ACC112 (cell line): ENCODE measurements around the gene CAPRIN2.

Experiments used
- H2AFZ ChIP-seq: fragments of 200-600 bp; sonication (generic); one replicate; pipeline ENCODE4 v1.6.0; 2017; ENCODE audit warnings: antibody characterized with exemption, low read length; ENCODE audit not compliant: unreplicated experiment
- H3K27ac ChIP-seq: fragments of 200-600 bp; sonication (generic); 2 replicates; pipeline ENCODE4 v1.5.1; 2014; ENCODE audit warnings: low read depth, mild to moderate bottlenecking, antibody characterized with exemption, low read length, moderate library complexity
- H3K27me3 ChIP-seq: fragments of 200-600 bp; sonication (generic); 2 replicates; pipeline ENCODE4 v1.6.1; 2014; ENCODE audit warnings: mild to moderate bottlenecking, antibody characterized with exemption, low read length, moderate library complexity, mixed read lengths; ENCODE audit not compliant: insufficient read depth
- H3K36me3 ChIP-seq: fragments of 200-600 bp; sonication (generic); 2 replicates; pipeline ENCODE4 v1.6.1; 2016; ENCODE audit warnings: mild to moderate bottlenecking, antibody characterized with exemption, low read length, moderate library complexity, mixed read lengths; ENCODE audit not compliant: insufficient read depth
- H3K4me1 ChIP-seq: fragments of 200-600 bp; sonication (generic); one replicate; pipeline ENCODE4 v1.6.1; 2016; ENCODE audit warnings: low read length, mixed read lengths; ENCODE audit not compliant: insufficient read depth, unreplicated experiment, control insufficient read depth
- H3K4me3 ChIP-seq: fragments of 200-600 bp; sonication (generic); 2 replicates; pipeline ENCODE4 v1.5.1; 2014; ENCODE audit warnings: mild to moderate bottlenecking, low read depth, low read length
- H3K79me2 ChIP-seq: fragments of 200-600 bp; sonication (generic); one replicate; pipeline ENCODE4 v1.6.0; 2016; ENCODE audit warnings: low read length; ENCODE audit not compliant: control insufficient read depth, unreplicated experiment, insufficient read depth

Gene CAPRIN2

GRCh38 chr12:30700216-30700900 lies 54.4 kb downstream of the CAPRIN2 start:
- Histone ChIP-seq H3K27ac (no peak overlapping the region), H3K36me3 (no peaks in the 10 kb centered on the region), H3K4me1 (peaks cover 12% of the 10 kb centered on the region), H3K4me3 (no peak overlapping the region), H3K79me2 (peaks cover 3% of the 10 kb centered on the region), H3K27me3 (no peaks in the 10 kb centered on the region), H2AFZ (no peak overlapping the region)

- H3K4me3 ChIP-seq = no peak overlapping the region
- H3K4me1 ChIP-seq = peaks cover 24% of the 10 kb centered on the region
- H3K79me2 ChIP-seq = peaks cover 23% of the 10 kb centered on the region
- H3K27me3 ChIP-seq = no peaks in the 10 kb centered on the region
- no peak overlapping the region for H3K27ac ChIP-seq
- no peak overlapping the region for H2AFZ ChIP-seq
- H3K36me3 ChIP-seq = no peaks in the 10 kb centered on the region
Observed at GRCh38 chr12:30698346-30698745, 56.4 kb downstream of the CAPRIN2 start.

- H3K27me3 ChIP-seq = no peaks in the 10 kb centered on the region
- no peaks in the 10 kb centered on the region for H3K36me3 ChIP-seq
- H3K4me3 ChIP-seq = no peak overlapping the region
- H3K27ac ChIP-seq = no peak overlapping the region
- peaks cover 27% of the 10 kb centered on the region for H3K79me2 ChIP-seq
- no peak overlapping the region for H2AFZ ChIP-seq
- H3K4me1 ChIP-seq = peaks cover 37% of the 10 kb centered on the region
Observed at GRCh38 chr12:30696943-30697342, 57.8 kb downstream of the CAPRIN2 start.

- H3K4me1 ChIP-seq = peaks cover 41% of the 10 kb centered on the region
- H3K27me3 ChIP-seq = no peaks in the 10 kb centered on the region
- no peak overlapping the region for H3K27ac ChIP-seq
- H3K79me2 ChIP-seq = peaks cover 30% of the 10 kb centered on the region
- H3K36me3 ChIP-seq = no peaks in the 10 kb centered on the region
- H3K4me3 ChIP-seq = peak overlapping the region; percentile 99
- peak overlapping the region; percentile 91 for H2AFZ ChIP-seq
Observed at GRCh38 chr12:30696486-30696885, 58.3 kb downstream of the CAPRIN2 start.

GRCh38 chr12:30696103-30696408 lies 58.7 kb downstream of the CAPRIN2 start:
- Histone ChIP-seq H3K79me2 (peaks cover 33% of the 10 kb centered on the region), H3K4me1 (peaks cover 46% of the 10 kb centered on the region), H2AFZ (peak overlapping the region; percentile 91), H3K27me3 (no peaks in the 10 kb centered on the region), H3K27ac (no peak overlapping the region), H3K4me3 (peak overlapping the region; percentile 99), H3K36me3 (no peaks in the 10 kb centered on the region)

- no peak within 1 kb of the TSS for H3K27ac ChIP-seq
- peaks cover 50% of the 10 kb centered on the region for H3K4me1 ChIP-seq
- H2AFZ ChIP-seq = peak within 1 kb of the TSS; percentile 92
- peak within 1 kb of the TSS; percentile 99 for H3K4me3 ChIP-seq
- peaks cover 36% of the 10 kb centered on the region for H3K79me2 ChIP-seq
- no peaks in the 10 kb centered on the region for H3K36me3 ChIP-seq
- no peaks in the 10 kb centered on the region for H3K27me3 ChIP-seq
Observed at GRCh38 chr12:30695199-30696102, 59.3 kb downstream of the CAPRIN2 start, which contains the start of gene IPO8. Gene IPO8 (minus strand): TSS chr12:30695869. CDS start chr12:30695647, 222 bp downstream.

- Histone ChIP-seq H3K4me3 (peak overlapping the region; percentile 99), H3K27ac (no peak overlapping the region), H3K4me1 (peaks cover 44% of the 10 kb centered on the region), H3K36me3 (peaks cover 5% of the 10 kb centered on the region), H3K27me3 (no peaks in the 10 kb centered on the region), H2AFZ (peak overlapping the region; percentile 92), H3K79me2 (peaks cover 44% of the 10 kb centered on the region)
Observed at GRCh38 chr12:30694412-30695198, 60.1 kb downstream of the CAPRIN2 start.

GRCh38 chr12:30692470-30692869 lies 62.3 kb downstream of the CAPRIN2 start:
- Histone ChIP-seq H3K27me3 (no peaks in the 10 kb centered on the region), H3K4me3 (peak overlapping the region; percentile 20), H3K27ac (no peak overlapping the region), H3K79me2 (peaks cover 44% of the 10 kb centered on the region), H3K36me3 (peaks cover 10% of the 10 kb centered on the region), H3K4me1 (peaks cover 46% of the 10 kb centered on the region), H2AFZ (no peak overlapping the region)

GRCh38 chr12:30691122-30691879 lies 63.5 kb downstream of the CAPRIN2 start:
- H3K79me2 ChIP-seq = peaks cover 44% of the 10 kb centered on the region
- 0 out of 2 replicates have a peak overlapping the region, but pooled peaks have one; percentile 7 for H3K4me3 ChIP-seq
- peak overlapping the region; percentile 61 for H3K27ac ChIP-seq
- peaks cover 51% of the 10 kb centered on the region for H3K4me1 ChIP-seq
- H2AFZ ChIP-seq = no peak overlapping the region
- H3K36me3 ChIP-seq = peaks cover 10% of the 10 kb centered on the region
- no peaks in the 10 kb centered on the region for H3K27me3 ChIP-seq
